ENCODE data around the gene ATF6.

ATF6 gene

GRCh38 chr1:161933592-161934588 lies 167.8 kb downstream of the ATF6 start:
- no peak for DNase-seq (ENCODE audit: low read depth in 1 of 2, low spot score in 1 of 2)

DNA sequence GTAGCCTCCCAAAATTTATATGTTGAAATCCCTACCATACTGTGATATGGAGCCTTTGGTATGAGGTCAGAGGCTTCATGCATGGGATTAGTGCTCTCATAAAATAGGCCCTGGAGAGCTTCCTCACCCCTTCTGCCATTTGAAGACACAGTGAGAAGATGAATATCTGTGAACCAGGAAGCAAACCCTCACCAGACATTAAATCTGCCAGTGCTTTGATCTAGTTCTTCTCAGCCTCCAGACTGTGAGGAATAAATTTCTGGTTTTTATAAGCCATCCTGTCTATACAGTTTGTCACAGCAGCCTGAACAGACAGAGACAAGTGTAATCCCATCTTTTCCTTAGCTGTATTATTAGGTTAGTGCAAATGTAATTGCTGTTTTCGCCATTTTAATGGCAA lies 169.1 kb downstream of the ATF6 start:
- DNase-seq (ENCODE audit: low read depth in 1 of 2, low spot score in 1 of 2): no peak

- DNase-seq (ENCODE audit: low read depth in 1 of 2, low spot score in 1 of 2): no peak
Observed at GRCh38 chr1:161936786-161937185, 170.7 kb downstream of the ATF6 start.

- DNase-seq (ENCODE audit: low read depth in 1 of 2, low spot score in 1 of 2): no peak
Observed at GRCh38 chr1:161940866-161941591, 174.9 kb downstream of the ATF6 start.

- DNase-seq (ENCODE audit: low read depth in 1 of 2, low spot score in 1 of 2): no peak
Observed at GRCh38 chr1:161941726-161942436, 175.8 kb downstream of the ATF6 start.

DNA sequence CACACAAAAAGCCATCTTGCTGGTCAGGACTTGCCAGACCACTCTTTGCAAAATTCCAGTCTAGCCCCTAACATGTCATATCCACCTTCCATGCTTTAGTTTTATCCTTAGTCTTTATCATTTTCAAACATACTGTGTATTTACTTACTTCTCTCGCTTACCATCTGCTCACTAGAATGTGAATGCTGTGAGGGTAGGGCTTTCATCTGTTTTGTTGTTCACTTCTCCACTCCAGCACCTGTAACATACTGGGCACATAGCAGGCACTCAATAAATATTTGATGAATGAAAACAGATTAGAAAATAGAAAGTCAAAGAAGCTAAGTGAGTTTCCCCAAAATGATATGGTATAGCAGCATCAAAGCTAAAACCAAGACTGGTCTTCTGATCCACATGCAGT lies 177.6 kb downstream of the ATF6 start:
- no peak for DNase-seq (ENCODE audit: low read depth in 1 of 2, low spot score in 1 of 2)

DNA sequence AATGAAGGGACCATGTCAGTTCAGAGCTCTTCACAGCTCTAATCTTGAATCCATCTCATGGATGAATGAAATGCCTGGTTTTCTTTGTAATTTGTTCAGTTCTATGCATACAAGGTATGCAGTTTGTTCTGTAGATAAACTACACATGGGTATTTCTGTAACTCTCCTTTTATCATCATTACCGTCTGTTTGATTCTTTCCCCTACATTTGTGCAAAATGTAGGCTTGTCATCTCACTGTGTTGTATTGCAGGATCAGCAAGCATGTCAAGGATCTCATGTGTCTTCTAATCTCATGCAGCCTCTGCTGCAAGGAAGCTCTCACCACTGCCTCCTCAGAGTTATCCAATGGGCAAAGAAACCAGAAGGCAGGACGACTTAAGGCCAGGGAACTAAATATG lies 178.3 kb downstream of the ATF6 start:
- DNase-seq (ENCODE audit: low read depth in 1 of 2, low spot score in 1 of 2): no peak

GRCh38 chr1:161945306-161946060 lies 179.4 kb downstream of the ATF6 start:
- DNase-seq (ENCODE audit: low read depth in 1 of 2, low spot score in 1 of 2): no peak

- no peak for DNase-seq (ENCODE audit: low read depth in 1 of 2, low spot score in 1 of 2)
Observed at GRCh38 chr1:161946071-161946987, 180.2 kb downstream of the ATF6 start.

DNA sequence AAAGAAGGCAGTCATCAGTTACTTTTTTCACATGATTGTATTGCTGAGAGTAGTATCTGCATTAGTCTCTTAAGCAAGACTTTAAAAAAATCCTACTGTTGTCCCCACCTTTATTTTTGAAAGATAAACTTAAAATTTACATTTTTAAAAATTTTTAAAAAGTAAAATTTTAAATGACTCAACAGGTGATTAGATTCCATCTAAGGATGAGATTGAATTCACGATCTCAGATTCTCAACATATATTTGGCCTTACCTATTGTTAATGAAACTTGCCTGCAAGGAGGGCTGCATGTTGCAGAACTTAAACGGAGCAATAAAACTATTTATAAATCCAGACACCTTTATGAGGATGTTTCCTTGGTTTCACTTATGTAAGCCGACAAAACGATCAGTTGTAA lies 182.3 kb downstream of the ATF6 start:
- no peak for DNase-seq (ENCODE audit: low read depth in 1 of 2, low spot score in 1 of 2)

DNA sequence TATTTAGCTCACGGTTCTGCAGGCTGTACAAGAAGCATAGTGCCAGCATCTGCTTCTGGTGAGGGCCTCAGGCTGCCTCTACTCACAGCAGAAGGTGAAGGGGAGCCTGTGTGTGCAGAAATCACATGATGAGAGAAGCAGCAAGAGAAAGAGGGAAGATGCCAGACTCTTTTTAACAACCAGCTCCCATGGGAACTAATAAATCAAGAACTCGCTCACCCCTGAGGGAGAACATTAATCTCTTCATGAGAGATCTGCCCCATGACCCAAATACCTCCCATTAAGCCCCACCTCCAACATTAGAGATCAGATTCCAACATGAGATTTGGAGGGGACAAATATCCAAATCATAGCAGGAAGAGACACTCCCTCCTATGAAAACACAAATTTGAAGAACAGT lies 183.4 kb downstream of the ATF6 start:
- no peak for DNase-seq (ENCODE audit: low read depth in 1 of 2, low spot score in 1 of 2)

DNA sequence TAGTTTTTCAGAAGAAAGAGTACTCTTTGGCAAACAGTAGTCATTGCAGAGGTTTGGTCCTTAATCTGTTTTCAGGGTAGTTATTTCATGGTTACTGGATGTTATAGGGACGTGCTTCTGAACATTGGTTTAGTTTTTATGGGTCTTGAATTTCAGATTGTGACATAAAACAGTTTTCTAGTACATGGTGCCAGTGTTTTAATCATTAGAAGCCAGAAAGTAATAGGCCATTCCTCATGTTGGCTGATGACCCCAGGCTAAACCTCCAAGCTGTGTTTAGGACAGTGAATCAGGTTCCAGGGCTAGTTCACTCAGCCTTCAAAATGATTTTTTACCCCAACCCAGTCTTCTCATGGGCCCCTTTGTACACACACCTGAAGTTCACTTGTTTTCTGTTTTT lies 184.3 kb downstream of the ATF6 start:
- DNase-seq (ENCODE audit: low read depth in 1 of 2, low spot score in 1 of 2): no peak

DNA sequence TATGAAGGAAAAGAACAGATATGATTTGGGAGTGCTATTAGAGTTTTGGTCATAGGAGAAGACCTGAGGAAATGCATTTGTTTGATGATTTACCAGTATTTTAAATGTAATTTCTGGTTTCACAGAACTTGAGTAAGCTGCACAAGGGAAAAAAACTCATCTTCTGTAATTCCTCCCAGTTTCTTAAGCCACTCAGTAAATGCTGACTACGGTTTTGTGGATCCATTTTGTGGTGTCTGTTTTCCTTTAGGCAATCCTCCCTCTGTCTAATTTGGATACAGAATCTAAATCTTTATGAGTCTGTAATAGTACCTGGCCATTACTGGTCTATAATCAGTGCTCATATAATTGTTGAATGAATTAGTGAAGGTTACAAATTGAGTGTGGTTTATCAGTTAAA lies 185.5 kb downstream of the ATF6 start:
- no peak for DNase-seq (ENCODE audit: low read depth in 1 of 2, low spot score in 1 of 2)

DNA sequence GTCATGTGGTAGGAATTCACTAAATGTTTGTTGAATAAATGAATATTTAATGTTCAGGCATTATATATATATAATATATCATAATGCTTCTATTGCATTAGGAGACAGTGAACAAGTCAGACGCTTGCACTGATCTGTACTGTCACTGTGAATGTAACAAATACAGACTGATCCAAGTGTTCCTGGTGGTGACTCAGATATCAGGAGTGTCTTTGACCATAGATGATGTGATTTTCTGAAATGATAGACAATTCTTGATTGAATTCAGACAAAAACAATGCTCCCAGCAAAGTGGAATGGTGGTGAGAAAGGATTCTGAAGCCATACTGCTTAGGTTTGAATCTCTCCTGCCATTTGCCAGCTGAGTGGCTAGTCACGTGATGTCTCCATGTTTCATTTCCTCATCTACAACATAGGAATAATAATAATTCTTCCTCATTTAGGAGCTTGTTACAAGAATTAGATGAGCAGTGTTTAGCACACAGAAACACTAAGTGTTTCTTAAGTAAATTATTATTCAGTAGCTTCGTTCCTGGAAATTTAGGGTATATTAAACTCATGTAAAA lies 186.6 kb downstream of the ATF6 start:
- no peak for DNase-seq (ENCODE audit: low read depth in 1 of 2, low spot score in 1 of 2)

DNA sequence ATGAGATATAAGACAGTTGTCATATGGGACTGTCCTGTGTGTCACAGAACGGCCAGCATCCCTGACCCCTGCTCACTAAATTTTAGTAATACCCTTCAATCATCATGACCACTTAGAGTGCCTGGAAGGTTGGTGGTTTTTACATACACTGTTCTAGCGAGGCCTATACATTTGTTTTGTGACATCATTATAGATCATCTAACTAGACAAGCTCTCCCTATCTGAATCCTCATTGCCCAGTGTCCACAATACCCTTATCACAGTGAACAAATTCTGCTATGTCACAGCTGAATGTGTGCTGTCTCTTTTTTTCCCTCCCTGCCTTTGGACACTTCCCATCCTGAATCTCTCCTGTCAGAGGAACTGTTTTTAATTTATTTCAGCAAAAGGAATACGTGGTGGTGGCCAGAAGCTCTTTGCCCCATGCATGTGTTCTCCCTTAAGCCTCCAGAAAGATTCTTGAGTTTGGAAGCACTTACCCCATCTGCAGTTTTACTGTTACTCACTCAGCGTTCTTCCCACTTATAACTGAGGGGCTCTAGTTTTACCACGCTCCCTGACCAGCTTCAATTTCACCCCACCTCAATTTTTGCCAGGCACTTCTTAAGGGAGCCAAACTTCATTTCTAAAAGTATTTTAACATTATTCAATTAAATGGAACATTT lies 187.3 kb downstream of the ATF6 start:
- no peak for DNase-seq (ENCODE audit: low read depth in 1 of 2, low spot score in 1 of 2)

DNA sequence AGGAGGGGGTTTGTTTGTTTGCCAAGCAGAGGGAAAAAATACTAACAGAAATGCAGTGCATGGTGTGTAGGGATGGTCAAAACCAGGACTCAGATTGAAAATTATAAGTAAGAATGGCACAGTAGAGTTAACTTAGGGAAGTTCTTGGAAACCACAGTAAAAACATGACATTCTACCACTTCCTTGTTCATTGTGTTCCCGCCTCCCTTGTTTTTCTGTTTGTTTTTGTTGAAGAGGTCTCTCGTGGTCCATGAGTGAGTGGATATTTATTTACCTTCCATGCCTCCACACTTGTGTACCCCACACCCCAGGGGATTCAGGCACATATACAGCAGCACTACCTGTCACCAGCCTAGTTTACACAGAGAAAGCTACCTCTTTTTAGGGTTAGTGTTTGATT lies 187.9 kb downstream of the ATF6 start:
- DNase-seq (ENCODE audit: low read depth in 1 of 2, low spot score in 1 of 2): no peak

GRCh38 chr1:161954466-161954865 lies 188.3 kb downstream of the ATF6 start:
- no peak for DNase-seq (ENCODE audit: low read depth in 1 of 2, low spot score in 1 of 2)

DNA sequence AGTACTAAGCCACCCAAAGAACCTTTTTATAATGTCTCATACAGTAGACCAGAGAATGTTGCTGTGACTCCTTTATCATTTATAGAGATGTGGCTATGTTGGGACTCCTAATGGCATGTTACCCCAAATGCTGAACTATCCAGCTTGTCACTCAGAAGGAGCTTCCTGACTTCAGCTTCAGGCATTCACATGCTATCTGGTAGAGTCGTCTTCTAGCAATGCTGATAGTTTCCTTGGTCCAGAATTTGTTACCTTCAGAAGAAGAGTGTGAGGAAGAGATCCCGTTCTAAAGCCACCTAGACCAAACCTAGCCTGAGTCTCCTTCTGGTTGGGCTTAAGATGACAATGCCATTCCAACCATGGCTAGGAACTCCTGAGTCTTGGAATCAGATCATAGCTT lies 189.5 kb downstream of the ATF6 start:
- no peak for DNase-seq (ENCODE audit: low read depth in 1 of 2, low spot score in 1 of 2)

DNA sequence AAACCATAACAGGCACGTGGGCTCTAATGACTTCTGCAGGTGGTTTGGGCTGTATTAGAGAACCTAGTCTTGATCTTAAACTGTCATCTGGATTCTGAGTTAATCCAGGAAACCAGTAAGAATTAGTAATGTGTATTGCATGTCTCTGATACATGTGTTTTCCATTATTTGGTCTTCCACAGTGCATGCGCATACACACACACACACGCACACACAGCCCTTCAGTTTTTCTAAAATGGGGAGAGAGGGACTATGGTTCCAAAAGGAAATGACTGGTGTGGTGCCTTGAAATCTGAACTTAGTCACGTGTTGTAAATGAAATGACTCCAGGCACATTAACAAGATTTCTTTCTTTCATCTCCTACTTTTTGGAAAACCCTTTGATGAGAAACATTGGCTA lies 190.0 kb downstream of the ATF6 start:
- DNase-seq (ENCODE audit: low read depth in 1 of 2, low spot score in 1 of 2): no peak

Data from activated T-helper 1 cell treated with anti-CD3 and anti-CD28 coated beads, Interleukin-2, amount 50 U/mL, for 16 hours (primary cell).